HG03521 (cell line): ENCODE data around the gene CYP26B1.

Experiments used
- ATAC-seq: cut with Tn5 transposase; IDR thresholded peaks from one replicate; pipeline ENCODE4 v1.9.1; 2021; ENCODE audit warnings: mild to moderate bottlenecking, moderate library complexity; ENCODE audit not compliant: unreplicated experiment

Gene CYP26B1

DNA sequence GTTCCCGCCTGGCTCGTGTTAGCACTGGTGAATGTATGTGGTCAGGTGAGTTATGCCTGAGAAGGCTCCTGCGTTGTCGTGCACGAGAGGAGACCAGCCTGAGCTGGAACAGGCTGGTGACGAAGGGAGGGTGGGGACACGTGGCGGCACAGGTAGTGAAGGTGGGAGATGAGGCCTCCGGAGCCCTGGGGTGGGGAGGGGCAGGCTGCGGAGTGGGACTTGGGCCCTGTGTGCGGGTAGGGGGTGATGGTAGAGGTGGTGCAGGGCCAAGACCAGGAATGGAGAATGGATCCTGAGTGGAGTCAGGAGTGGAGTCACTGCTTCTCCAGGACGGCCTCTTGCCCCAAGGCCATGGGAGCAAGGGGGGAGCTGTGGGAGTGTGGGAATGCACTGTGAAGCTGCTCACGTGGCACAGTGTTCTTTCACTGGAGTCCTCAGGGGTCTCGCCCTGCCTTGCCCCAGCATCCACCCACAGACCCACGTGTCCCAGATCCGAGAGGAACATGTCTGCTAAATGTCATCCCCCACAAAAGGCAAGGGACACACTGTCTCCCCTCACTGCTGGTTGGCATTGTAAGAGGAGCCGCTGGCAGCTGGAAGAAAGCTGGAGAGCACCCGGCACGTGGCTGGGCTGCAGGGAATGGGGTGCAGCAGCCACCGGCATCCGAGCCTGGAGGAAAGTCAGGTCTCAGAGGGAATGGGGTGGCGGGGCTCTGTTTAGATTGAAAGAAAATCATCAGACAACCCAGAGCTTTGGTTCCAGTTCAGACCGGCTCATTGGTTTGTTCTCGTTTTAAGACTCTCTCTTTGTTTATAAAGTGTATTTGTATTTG lies 63.7 kb downstream of the CYP26B1 start:
- no peak for ATAC-seq

DNA sequence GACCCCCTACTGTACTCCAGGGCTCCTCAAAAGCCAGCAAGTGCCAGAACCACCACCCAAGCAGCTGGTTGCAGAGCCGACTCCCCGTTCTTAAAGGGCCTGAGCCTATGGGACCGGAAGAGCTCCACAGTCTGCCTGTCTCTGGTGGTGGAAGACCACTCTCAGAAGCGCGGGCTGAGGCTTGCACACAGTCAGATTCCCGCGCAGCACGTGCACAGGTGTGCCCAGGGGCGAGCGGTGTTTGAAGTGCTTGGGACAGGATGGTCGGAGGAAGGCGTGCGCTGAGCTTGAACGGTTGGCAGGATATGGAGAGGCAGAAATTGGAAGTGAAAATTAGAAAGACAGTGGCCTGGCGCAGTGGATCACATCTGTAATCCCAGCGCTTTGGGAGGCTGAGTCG lies 64.8 kb downstream of the CYP26B1 start:
- ATAC-seq: no peak

DNA sequence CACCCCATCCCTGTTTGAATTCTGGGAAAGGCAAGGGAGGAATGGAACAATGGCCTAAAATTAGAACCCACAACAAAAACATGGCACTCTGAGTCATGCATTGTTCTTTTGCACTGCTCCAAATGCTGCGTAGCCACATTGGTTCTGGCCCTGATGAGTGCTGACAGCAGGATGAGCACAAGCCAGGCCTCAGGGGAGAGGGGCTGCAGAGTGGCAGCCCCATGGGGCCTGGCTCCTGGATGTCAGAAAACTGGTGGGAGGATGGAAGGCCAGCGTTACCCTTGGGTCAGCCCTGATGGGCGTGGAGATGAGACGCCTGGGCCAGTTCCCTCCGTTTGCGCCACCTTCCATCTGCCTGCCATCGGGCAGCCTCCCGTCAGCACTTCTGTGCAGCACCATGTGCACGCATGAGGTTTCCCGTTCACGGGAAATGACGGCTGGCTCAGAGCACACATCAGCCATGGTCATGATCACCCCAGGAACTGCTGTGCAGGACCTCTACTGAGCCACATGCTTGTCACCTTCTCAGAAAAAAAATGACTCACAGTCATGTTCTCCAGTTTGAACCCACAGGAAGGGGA lies 65.6 kb downstream of the CYP26B1 start:
- ATAC-seq: no peak

DNA sequence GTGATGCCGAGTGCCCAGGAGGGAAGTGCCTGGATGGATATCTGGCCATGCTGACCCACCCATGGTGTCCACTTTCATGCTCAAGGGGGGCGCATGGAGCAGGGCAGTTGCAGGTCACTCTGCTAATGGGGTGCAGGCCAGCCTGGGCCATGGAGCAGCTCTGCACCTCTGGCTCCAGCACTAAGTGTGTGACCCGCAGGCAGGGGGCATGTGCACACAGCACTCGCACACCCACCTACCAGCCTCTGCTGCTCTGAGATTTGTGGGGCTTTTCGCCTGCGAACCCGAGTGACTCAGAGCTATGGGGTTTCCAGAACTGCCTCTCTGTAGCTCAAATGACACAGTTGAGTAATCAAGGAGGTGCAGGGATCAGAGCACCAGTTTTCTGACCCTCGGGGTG lies 66.2 kb downstream of the CYP26B1 start:
- ATAC-seq: no peak

DNA sequence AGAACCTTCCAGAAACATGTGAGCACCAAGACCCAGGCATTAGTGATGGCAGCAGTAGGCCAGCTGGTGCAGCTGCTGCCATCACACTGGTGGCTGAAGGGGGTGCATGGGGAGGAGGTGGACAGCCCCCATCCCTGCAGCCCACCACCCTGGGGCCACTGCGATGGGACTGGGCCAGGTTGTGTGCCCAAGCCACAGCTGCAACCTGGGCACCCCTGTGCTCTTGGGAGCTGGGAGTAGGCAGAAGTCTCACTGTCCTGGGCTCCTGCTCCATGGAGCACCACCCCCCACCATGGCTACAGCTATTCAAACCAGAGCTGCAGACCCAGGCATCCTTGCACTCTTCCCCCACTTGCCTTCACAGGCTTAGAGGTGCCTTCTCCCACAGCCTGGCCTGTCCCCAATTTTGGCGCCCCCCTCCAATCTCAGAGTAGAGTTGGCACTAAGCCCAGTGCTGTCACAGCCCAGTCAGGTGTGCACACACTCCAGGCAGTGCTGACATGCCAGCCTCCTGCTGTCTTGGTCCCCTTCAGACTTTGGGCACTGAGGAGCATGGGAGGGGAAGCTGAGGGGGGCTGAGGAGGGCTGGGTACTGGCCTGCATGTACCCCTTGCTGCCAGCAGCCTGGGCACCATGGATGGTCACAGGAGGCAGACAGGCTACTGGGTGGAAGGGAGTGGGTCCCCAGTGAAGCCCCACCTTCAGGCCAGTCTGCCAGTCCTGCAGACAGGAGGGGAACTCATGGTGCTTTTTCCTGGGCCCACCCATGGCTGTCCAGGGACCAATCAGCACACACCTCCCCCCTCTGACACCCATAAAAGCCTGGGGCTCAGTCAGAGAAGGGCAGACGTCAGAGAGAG lies 67.1 kb downstream of the CYP26B1 start:
- no peak for ATAC-seq
